NCI-H226 (cell line): ENCODE results near the gene ACTR1B.
A peak's percentile ranks its signal among the peaks of the same experiment; 100 is the strongest.
"Not testable (repeated sequence)": the region's sequence is repeated elsewhere in the genome, so short reads cannot be mapped to it uniquely, and the experiment has no call there.

Experiments used
- DNase-seq: peaks from one replicate; pipeline ENCODE4 v3.0.0-alpha.2; 2015

Gene ACTR1B

GRCh38 chr2:97688062-97688827 lies 24.4 kb upstream of the ACTR1B start:
- no peak for DNase-seq

- DNase-seq = not testable (repeated sequence)
Observed at GRCh38 chr2:97687235-97687634, 23.4 kb upstream of the ACTR1B start.

DNA sequence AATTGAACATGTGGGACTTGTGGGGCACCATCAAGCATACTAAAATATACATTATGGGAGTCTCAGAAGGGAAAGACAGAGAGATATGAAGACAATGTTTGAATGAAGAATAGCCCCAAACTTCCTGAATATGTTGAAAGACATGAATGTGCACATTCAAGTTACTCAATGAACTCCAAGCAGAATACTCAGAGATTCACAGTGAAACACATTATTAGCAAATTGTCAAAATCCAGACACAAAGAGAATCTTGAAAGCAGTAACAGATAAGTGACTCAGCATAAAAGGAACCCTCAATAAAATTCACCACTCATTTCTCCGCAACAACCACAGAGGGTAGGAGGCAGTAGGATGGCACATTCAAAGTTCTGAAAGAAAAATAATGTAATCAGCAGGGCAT lies 14.5 kb upstream of the ACTR1B start:
- DNase-seq = no peak

DNA sequence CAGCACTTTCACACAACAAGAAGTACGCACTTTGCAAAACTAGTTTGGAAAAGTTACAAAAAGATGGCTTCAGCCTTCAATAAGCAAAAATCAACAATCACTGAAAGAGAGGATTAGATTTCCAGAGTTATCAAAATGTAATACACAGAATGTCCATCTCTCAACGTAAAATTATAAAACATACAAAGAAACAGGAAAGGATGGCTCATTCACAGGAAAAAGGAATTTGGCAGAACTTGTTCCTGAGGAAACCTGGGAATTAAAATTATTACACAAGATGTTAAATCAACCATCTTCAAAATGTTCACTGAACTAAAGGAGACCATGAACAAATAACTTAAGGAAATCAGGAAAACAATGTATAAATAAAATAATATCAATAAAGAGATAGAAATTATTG lies 13.6 kb upstream of the ACTR1B start:
- no peak for DNase-seq

DNA sequence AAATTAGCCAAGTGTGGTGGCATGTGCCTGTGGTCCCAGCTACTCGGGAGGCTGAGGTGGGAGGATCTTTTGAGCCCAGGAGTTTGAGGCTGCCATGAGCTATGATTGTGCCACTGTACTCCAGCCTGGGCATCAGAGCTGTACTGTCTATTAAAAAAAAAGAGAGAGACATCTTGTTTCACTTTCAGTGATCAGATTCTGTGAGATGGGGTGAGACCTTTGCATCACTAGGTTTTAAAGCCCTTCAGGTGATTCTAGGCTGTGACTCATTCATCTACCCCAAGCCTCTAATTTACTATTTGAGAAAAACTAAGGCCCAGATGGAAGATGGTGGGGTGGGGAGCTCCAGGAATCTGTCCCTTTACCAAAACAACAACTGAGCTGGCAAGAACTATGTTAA lies 12.8 kb upstream of the ACTR1B start:
- DNase-seq = no peak

DNA sequence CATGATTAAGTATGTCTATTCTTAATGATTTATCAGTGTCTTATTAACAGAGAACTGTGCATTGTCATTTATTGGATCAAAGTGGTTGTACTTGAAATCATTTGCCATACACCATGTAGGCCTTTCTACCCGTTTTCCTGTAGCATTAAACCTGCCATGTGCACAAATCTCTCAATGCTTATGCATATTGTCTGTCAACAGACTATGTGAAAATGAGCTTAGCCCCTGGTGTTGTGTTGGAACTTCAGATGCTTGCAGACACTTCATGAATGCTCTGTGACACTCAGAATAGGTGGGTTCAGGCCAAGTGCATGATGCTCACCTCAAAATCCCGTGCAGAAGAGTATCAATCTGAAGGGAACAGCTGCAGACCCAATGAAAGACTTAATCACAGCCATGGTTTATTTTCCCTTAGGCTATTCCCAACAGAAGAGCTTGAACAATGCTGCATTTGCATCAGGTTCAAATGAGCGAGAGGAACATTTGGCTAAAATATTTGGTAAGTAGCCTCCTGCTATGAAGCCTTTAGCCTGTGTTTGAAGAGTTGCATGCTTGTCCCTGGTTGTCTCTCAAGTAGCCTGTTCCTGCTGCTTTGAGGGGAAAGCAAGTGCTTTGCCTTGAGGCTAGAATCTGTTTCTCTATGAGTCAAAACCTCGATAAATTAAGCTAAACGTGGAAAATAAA lies 11.7 kb upstream of the ACTR1B start:
- no peak for DNase-seq

GRCh38 chr2:97673915-97674283 lies 10.1 kb upstream of the ACTR1B start:
- DNase-seq = no peak

- DNase-seq = no peak
Observed at GRCh38 chr2:97673182-97673914, 9.5 kb upstream of the ACTR1B start.

GRCh38 chr2:97672606-97673140 lies 8.8 kb upstream of the ACTR1B start:
- not testable (repeated sequence) for DNase-seq

GRCh38 chr2:97671526-97671925 lies 7.7 kb upstream of the ACTR1B start:
- no peak for DNase-seq

GRCh38 chr2:97670471-97670870 lies 6.6 kb upstream of the ACTR1B start:
- no peak for DNase-seq

DNA sequence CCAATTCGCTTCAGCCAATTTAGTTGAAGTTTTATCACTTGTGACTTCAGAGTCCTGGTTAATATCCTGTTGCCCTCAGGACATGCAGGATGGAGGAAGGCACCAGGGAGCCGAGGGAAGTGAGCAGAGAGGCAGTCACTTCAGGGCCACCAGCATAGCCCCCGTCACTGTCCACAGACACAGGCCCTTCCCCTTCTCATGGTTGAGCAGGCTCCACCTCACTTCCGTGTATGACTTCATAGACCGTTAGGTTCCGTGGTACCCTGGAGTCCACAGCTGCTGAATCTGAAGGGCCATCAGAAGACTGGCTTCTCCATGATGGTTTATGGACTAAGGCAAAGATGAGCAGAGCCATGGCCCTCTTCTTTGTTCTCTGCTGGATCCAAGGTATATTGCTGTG lies 5.6 kb upstream of the ACTR1B start, which contains the start of gene C2orf92:
C2orf92 (plus strand) TSS at position 266 of the 400 bp plus-strand sequence; CDS start at position 342, 76 bp downstream.
- DNase-seq = no peak

GRCh38 chr2:97664636-97664970 lies 759 bp upstream of the ACTR1B start:
- peak; percentile 2 for DNase-seq

DNA sequence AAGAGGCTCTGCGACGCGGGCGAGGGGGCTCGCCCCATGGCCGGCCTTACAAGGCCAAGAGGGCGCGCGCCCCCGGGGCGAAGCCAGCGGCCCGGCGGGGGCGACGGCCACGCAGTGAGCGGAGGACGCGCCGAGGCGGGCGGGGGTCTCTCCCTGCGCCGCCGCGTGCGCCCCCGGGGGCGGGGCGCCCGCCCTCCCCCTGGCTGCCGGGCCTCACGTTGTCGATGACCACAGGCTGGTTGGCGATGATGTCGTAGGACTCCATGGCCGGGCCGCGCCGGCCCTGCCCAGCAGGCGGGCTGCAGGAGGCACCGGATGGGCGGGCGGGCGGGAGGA lies 250 bp downstream of the ACTR1B start:
- DNase-seq = no peak

- DNase-seq = peak; percentile 94
Observed at GRCh38 chr2:97662895-97663625, 784 bp downstream of the ACTR1B start.

DNA sequence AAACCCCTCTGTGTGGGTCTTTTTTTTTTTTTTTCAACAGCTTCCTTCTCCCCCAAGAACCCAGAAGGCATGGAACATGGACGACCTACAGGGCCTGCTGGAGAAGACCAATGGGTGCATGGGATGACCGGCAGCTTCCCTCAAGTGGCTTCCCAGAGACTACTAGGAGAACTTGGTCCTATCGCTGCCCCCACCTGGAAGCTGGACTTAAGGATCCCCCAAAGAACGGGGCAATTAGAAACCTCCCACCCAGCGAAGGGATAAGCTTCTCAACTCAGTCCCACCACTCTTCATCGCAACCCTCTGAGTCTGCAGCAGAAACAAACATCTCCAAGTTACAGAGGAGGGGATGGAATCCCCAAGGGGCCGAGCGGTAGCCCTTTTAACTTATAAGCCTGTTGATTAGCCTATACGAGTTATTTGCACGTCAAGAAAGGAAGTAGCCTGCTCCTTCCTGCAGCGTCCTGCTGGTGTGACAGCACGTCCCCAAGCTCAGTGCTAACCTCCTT lies 1.4 kb downstream of the ACTR1B start:
- no peak for DNase-seq

DNA sequence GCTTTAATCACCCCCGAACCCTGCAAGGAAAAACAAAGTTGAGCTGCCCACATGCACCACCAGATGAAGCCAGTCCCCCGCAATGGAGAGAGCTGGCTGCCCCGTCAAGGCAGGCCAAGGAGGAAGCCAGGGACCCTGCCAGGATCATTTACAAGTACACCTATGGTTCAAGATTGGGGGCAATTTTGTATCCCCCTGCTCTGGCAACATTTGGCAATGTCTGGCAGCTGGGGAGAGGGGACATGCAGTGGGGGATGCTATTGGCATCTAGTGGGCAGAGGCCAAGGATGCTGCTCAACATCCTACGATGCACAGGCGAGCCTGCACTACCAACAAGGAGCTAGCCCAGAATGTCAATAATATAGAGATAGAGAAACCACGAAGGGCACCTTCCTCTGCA lies 1.9 kb downstream of the ACTR1B start:
- DNase-seq = no peak

DNA sequence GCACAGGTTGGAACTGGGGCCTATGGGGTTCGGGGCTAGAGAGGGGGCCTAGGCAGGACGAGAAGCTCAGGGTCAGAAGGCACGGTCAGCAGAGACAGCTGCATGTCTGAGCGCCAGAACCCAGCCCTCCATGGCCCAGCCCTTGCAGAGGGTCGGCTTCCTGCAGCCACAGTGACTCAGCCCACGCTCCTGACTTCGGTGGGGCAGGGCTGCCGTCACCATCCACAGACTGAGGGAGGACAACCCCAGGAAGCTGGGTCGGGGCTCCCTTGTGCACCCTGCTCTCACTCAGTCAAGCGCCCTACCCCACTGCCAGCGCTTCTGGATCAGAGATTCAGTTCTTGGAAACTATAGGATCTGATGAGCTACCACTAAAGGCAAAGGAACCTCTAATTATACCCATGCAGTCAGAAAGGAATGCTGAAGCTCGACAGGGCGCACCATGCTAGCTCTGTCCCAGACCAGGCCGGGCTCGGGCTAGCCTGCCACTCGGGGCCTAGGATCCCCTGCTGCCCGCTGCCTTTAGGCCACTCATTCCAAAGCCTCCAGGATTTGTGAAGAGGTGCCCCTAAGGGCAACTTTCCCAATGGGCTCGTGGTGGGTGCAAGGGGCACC lies 3.0 kb downstream of the ACTR1B start:
- DNase-seq = peak; percentile 5

DNA sequence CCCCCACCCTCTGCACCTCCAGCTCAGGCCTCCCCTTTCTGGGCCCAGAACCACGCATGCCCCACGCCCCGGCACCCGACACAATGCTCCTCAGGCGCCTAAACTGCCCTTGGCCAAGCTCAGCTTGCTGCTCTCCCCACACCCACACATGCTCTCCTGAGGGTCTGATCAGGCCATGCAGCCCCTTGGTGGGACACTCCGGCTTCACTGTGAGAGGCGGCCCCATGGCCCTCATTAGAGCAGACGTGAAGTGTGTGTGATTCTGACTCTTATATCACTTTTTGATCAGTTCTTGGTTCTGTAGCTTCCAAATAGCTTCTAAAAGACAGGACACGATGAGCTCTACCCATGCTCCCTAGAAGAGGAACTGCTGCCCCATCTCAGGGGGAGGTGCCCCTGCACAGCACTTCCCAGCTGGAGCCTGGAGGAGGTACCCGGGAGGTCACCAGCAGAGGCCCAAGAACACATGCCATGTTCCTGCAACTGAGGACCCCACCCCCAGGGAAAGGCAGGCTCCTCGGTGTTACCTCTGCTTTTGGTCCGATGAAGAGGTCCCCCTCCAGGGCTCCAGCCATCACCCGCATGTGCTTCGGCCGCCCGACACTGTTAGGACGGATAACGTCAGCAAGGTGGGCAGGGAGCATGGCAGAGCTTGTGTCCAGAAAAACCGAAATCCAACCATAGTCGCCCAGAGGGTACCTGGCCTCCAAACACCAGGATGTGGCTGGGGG lies 3.6 kb downstream of the ACTR1B start:
- DNase-seq = no peak

GRCh38 chr2:97659256-97660043 lies 4.4 kb downstream of the ACTR1B start:
- DNase-seq = no peak

- no peak for DNase-seq
Observed at GRCh38 chr2:97658691-97659157, 5.1 kb downstream of the ACTR1B start.
